Parathyroid adenoma (tissue), 2 donors: ENCODE measurements around the gene PLK1.
"Not testable (repeated sequence)": the region's sequence is repeated elsewhere in the genome, so short reads cannot be mapped to it uniquely, and the experiment has no call there.

Experiments used
- H2AFZ ChIP-seq: fragments of 300-600 bp; sonication (generic); one replicate; pipeline ENCODE4 v1.7.0; 2017; ENCODE audit warnings: antibody characterized with exemption, mild to moderate bottlenecking
- H3K27ac ChIP-seq: fragments of 300-600 bp; sonication (generic); one replicate; pipeline ENCODE4 v1.7.0; 2017
- H3K27me3 ChIP-seq: fragments of 300-600 bp; sonication (generic); one replicate; pipeline ENCODE4 v1.7.0; 2017; ENCODE audit warnings: low read length; ENCODE audit not compliant: control insufficient read depth, insufficient read depth
- H3K36me3 ChIP-seq: fragments of 300-600 bp; sonication (generic); one replicate; pipeline ENCODE4 v1.7.0; 2017; ENCODE audit warnings: low read length; ENCODE audit not compliant: control insufficient read depth, insufficient read depth
- H3K4me1 ChIP-seq: fragments of 300-600 bp; sonication (generic); one replicate; pipeline ENCODE4 v1.7.0; 2017; ENCODE audit warnings: control low read depth
- H3K4me2 ChIP-seq: fragments of 300-600 bp; sonication (generic); one replicate; pipeline ENCODE4 v1.7.0; 2017; ENCODE audit warnings: low read length
- H3K4me3 ChIP-seq: fragments of 300-600 bp; sonication (generic); one replicate; pipeline ENCODE4 v1.7.0; 2017; ENCODE audit warnings: low read depth, low read length
- H3K79me2 ChIP-seq: fragments of 300-600 bp; sonication (generic); one replicate; pipeline ENCODE4 v1.7.0; 2017; ENCODE audit warnings: control low read depth
- H3K9ac ChIP-seq: fragments of 300-600 bp; sonication (generic); one replicate; pipeline ENCODE4 v1.7.0; 2017; ENCODE audit warnings: mild to moderate bottlenecking
- H3K9me3 ChIP-seq: fragments of 300-600 bp; sonication (generic); one replicate; pipeline ENCODE4 v1.7.0; 2017; ENCODE audit warnings: low read length; ENCODE audit not compliant: control insufficient read depth
- CTCF ChIP-seq: fragments of 300-600 bp; sonication (generic); IDR thresholded peaks from one replicate; pipeline ENCODE4 v1.7.0; 2017; ENCODE audit warnings: antibody characterized with exemption, mild to moderate bottlenecking
- donor health status: primary hyperparathyroidism.

PLK1 gene

GRCh38 chr16:23711785-23712184 lies 33.1 kb downstream of the PLK1 start:
- no peak overlapping the region for H3K27ac ChIP-seq
- H3K4me3 ChIP-seq: no peak overlapping the region
- no peaks in the 10 kb centered on the region for H3K4me1 ChIP-seq
- no peaks in the 10 kb centered on the region for H3K36me3 ChIP-seq
- no peak overlapping the region for H3K4me2 ChIP-seq
- no peaks in the 10 kb centered on the region for H3K9me3 ChIP-seq
- H3K9ac ChIP-seq: no peak overlapping the region
- no peak overlapping the region for H2AFZ ChIP-seq
- H3K79me2 ChIP-seq: no peaks in the 10 kb centered on the region
- TF ChIP-seq CTCF: no peak
- H3K27me3 ChIP-seq: no peaks in the 10 kb centered on the region

GRCh38 chr16:23712976-23713375 lies 34.3 kb downstream of the PLK1 start, which contains the start of gene ERN2:
Gene ERN2 (minus strand): TSS chr16:23713222. CDS start chr16:23713187, 35 bp downstream.
- Histone ChIP-seq H3K4me3 (no peak within 1 kb of the TSS), H2AFZ (no peak within 1 kb of the TSS), H3K9me3 (no peaks in the 10 kb centered on the region), H3K36me3 (no peaks in the 10 kb centered on the region), H3K4me2 (no peak within 1 kb of the TSS), H3K79me2 (no peaks in the 10 kb centered on the region), H3K27ac (no peak within 1 kb of the TSS), H3K9ac (no peak within 1 kb of the TSS), H3K4me1 (no peaks in the 10 kb centered on the region), H3K27me3 (no peaks in the 10 kb centered on the region)
- no peak for TF ChIP-seq CTCF

- no peak for TF ChIP-seq CTCF
- Histone ChIP-seq H3K27me3 (no peaks in the 10 kb centered on the region), H3K4me3 (no peak overlapping the region)
Measured at GRCh38 chr16:23716484-23716883, 37.8 kb downstream of the PLK1 start.

GRCh38 chr16:23722613-23723240 lies 44.0 kb downstream of the PLK1 start:
- not testable (repeated sequence) for H3K4me3 ChIP-seq, H3K36me3 ChIP-seq, H3K9me3 ChIP-seq, H2AFZ ChIP-seq, H3K9ac ChIP-seq, H3K27me3 ChIP-seq, H3K4me1 ChIP-seq, H3K27ac ChIP-seq, H3K79me2 ChIP-seq, H3K4me2 ChIP-seq

More at GRCh38 chr16:23716484-23716883, 37.8 kb downstream of the PLK1 start:
- H3K9ac ChIP-seq: no peak overlapping the region
- H3K36me3 ChIP-seq: no peaks in the 10 kb centered on the region
- H3K27ac ChIP-seq: no peak overlapping the region
- H3K9me3 ChIP-seq: no peaks in the 10 kb centered on the region
- H2AFZ ChIP-seq: no peak overlapping the region
- H3K4me2 ChIP-seq: no peak overlapping the region
- H3K4me1 ChIP-seq: no peaks in the 10 kb centered on the region
- H3K79me2 ChIP-seq: no peaks in the 10 kb centered on the region

GRCh38 chr16:23724096-23724784 lies 45.6 kb downstream of the PLK1 start:
- H3K4me3 ChIP-seq: no peak overlapping the region
- H3K9ac ChIP-seq: no peak overlapping the region
- H2AFZ ChIP-seq: no peak overlapping the region
- H3K27me3 ChIP-seq: no peaks in the 10 kb centered on the region
- no peak for TF ChIP-seq CTCF
- H3K9me3 ChIP-seq: no peaks in the 10 kb centered on the region
- H3K79me2 ChIP-seq: no peaks in the 10 kb centered on the region
- no peak overlapping the region for H3K4me2 ChIP-seq
- H3K4me1 ChIP-seq: no peaks in the 10 kb centered on the region
- H3K36me3 ChIP-seq: no peaks in the 10 kb centered on the region
- H3K27ac ChIP-seq: no peak overlapping the region
